GM23338 (cell line): ENCODE results near the gene FAT3. TPM values are rescaled to one million over a fixed set of nuclear protein-coding genes. Genes with fewer than 3 reads are reported as not detected.

ENCODE experiments used
- ATAC-seq: fragments of 200-7000 bp; cut with Tn5 transposase; 3 replicates; pipeline ENCODE4 v1.9.1; 2020
- DNase-seq: peaks from one replicate; pipeline ENCODE4 v3.0.0-alpha.2; 2015; ENCODE audit warnings: low spot score
- H2AFZ ChIP-seq: fragments of 200-600 bp; sonication (generic); 2 replicates; pipeline ENCODE4 v1.8.0; 2016; ENCODE audit warnings: antibody characterized with exemption, mild to moderate bottlenecking, moderate library complexity
- H3F3A ChIP-seq: fragments of 200-600 bp; sonication (generic); replicated peaks from 2 replicates; pipeline ENCODE4 v1.8.0; 2017; ENCODE audit warnings: antibody characterized with exemption, mixed run types, low read depth
- H3K27ac ChIP-seq: fragments of 200-600 bp; sonication (generic); 2 replicates; pipeline ENCODE4 v1.6.1; 2016; ENCODE audit warnings: low read depth
- H3K27me3 ChIP-seq: fragments of 200-600 bp; sonication (generic); 2 replicates; pipeline ENCODE4 v1.8.0; 2016; ENCODE audit warnings: mild to moderate bottlenecking, mixed run types, moderate library complexity; ENCODE audit not compliant: insufficient read depth
- H3K36me3 ChIP-seq: fragments of 200-600 bp; sonication (generic); 2 replicates; pipeline ENCODE4 v1.8.0; 2016; ENCODE audit warnings: mild to moderate bottlenecking; ENCODE audit not compliant: insufficient read depth
- H3K4me1 ChIP-seq: fragments of 200-600 bp; sonication (generic); 2 replicates; pipeline ENCODE4 v1.8.0; 2016; ENCODE audit warnings: mild to moderate bottlenecking, moderate library complexity; ENCODE audit not compliant: insufficient read depth
- H3K4me2 ChIP-seq: fragments of 200-600 bp; sonication (generic); 2 replicates; pipeline ENCODE4 v1.7.1; 2017; ENCODE audit warnings: mixed run types
- H3K4me3 ChIP-seq: fragments of 200-600 bp; sonication (generic); 2 replicates; pipeline ENCODE4 v1.6.1; 2016; ENCODE audit warnings: mixed run types
- H3K79me2 ChIP-seq: fragments of 200-600 bp; sonication (generic); replicated peaks from 2 replicates; pipeline ENCODE4 v1.8.0; 2017; ENCODE audit warnings: mild to moderate bottlenecking; ENCODE audit not compliant: insufficient read depth
- H3K9me2 ChIP-seq: fragments of 200-600 bp; sonication (generic); 2 replicates; pipeline ENCODE4 v1.8.0; 2017; ENCODE audit not compliant: insufficient read depth
- H4K20me1 ChIP-seq: fragments of 200-600 bp; sonication (generic); replicated peaks from 2 replicates; pipeline ENCODE4 v1.8.0; 2017; ENCODE audit warnings: mild to moderate bottlenecking; ENCODE audit not compliant: insufficient read depth
- H3K27ac Mint-ChIP-seq: 2 replicates; pipeline ENCODE4 v1.8.0; 2020; ENCODE audit warnings: inconsistent platforms, mild to moderate bottlenecking, moderate library complexity, mixed read lengths
- H3K27me3 Mint-ChIP-seq: 3 replicates; pipeline ENCODE4 v1.8.0; 2022; ENCODE audit warnings: low read depth, mild to moderate bottlenecking, moderate library complexity, mixed read lengths, inconsistent platforms; ENCODE audit not compliant: insufficient read depth, poor library complexity
- H3K36me3 Mint-ChIP-seq: 3 replicates; pipeline ENCODE4 v1.8.0; 2021; ENCODE audit warnings: low read depth, mild to moderate bottlenecking, inconsistent platforms, moderate library complexity, mixed read lengths
- H3K4me1 Mint-ChIP-seq: 3 replicates; pipeline ENCODE4 v1.8.0; 2020; ENCODE audit warnings: mild to moderate bottlenecking, inconsistent platforms, mixed read lengths
- H3K4me3 Mint-ChIP-seq: 3 replicates; pipeline ENCODE4 v1.8.0; 2021; ENCODE audit warnings: moderate library complexity, mild to moderate bottlenecking, inconsistent platforms, mixed read lengths
- H3K9me3 Mint-ChIP-seq: 3 replicates; pipeline ENCODE4 v1.8.0; 2020; ENCODE audit warnings: moderate library complexity, mild to moderate bottlenecking, inconsistent platforms, mixed read lengths
- EZH2phosphoT487 ChIP-seq: fragments of 200-600 bp; sonication (generic); IDR thresholded peaks from one replicate; pipeline ENCODE4 v1.8.1; 2018; ENCODE audit warnings: antibody characterized with exemption; ENCODE audit not compliant: unreplicated experiment
- JUNB ChIP-seq: IDR thresholded peaks from one replicate; pipeline ENCODE4 v1.6.1; 2016; ENCODE audit warnings: antibody characterized with exemption; ENCODE audit not compliant: unreplicated experiment
- NANOG ChIP-seq: IDR thresholded peaks from 2 replicates; pipeline ENCODE4 v1.6.1; 2016; ENCODE audit warnings: antibody characterized with exemption, borderline replicate concordance
- POLR2AphosphoS5 ChIP-seq: IDR thresholded peaks from 2 replicates; pipeline ENCODE4 v1.6.1; 2016; ENCODE audit warnings: antibody characterized with exemption, low read depth
- STAT1 ChIP-seq: IDR thresholded peaks from one replicate; pipeline ENCODE4 v1.6.1; 2016; ENCODE audit warnings: antibody characterized with exemption; ENCODE audit not compliant: unreplicated experiment
- polyA plus RNA-seq: library from polyadenylated mRNA; unstranded; fragments of >200 nt; fragmentation: Nextera tagmentation; extraction: Ambion mirVana; gene quantifications from 2 replicates; pipeline ENCODE4 v1.2.1, GENCODE V29; 2016
- total RNA-seq: library from RNA; depleted of rRNA; stranded (reverse); fragments of >200 nt; shearing (Covaris generic); gene quantifications from 2 replicates; pipeline ENCODE4 v1.2.3, GENCODE V29; 2014
- TF ChIP-seq, protein P1 (sequence below), 2 experiments: fragments of 200-600 bp in 1 of 2; sonication (generic) in 1 of 2; conservative IDR thresholded peaks; 2 replicates each; pipeline versions ENCODE4 v1.5.1 to v1.6.1; 2016 to 2017; ENCODE audit warnings: antibody characterized with exemption in 2 of 2, low read depth in 2 of 2, mild to moderate bottlenecking in 2 of 2, moderate library complexity in 1 of 2
- TF ChIP-seq, protein P2 (sequence below): IDR thresholded peaks from one replicate; pipeline ENCODE4 v1.6.1; 2018; ENCODE audit warnings: antibody characterized with exemption; ENCODE audit not compliant: unreplicated experiment
- TF ChIP-seq, protein P3 (sequence below): IDR thresholded peaks from 2 replicates; pipeline ENCODE4 v1.6.1; 2016; ENCODE audit warnings: antibody characterized with exemption
- TF ChIP-seq, protein P4 (sequence below): fragments of 250-450 bp; sonication (Bioruptor Pico); IDR thresholded peaks from 2 replicates; pipeline ENCODE4 v1.5.0; 2020; ENCODE audit warnings: mild to moderate bottlenecking, moderate library complexity

Gene FAT3
- total and polyA plus RNA-seq, 2 experiments from 2014 or later, result 9.0 to 78.0 TPM

DNA sequence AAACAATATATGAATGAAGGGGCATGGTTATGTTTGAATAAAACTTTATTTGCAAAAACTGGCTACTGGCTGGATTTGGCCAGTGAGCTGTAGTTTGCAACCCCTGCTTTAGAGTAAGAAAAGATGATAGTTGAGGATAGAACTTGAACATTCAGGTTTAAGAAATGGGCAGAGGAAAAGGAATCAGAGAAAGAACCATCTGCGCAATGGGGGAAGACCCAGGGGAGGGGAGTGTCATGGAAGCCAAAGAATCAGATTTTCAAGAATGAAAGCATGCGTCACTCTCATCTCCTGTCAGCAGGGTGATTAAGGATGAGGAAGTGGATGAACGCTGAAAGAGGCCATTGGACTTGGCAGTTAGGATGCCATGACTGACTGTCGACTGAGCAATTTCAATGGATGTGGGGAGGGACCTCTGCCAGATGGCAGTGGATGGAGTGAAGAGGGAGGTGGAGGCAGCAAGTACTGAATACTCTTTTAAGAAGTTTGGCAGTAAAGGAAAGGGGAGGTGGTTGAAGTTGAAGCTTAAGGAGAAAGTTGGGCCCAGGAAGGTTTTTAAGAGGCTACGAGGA, 21.2 kb downstream of the FAT3 start:
- Mint-ChIP-seq H3K36me3 (peaks cover 11% of the 10 kb centered on the region), H3K4me3 (no peak overlapping the region), H3K4me1 (peaks cover 41% of the 10 kb centered on the region), H3K27ac (no peak overlapping the region), H3K9me3 (peaks cover 3% of the 10 kb centered on the region; the same call in 1 of the 3 replicates), H3K27me3 (no peaks in the 10 kb centered on the region)
- H3K27ac ChIP-seq, result no peak overlapping the region
- H3K27me3 ChIP-seq, result no peaks in the 10 kb centered on the region
- no peak overlapping the region for H3K4me2 ChIP-seq
- no peak overlapping the region for H2AFZ ChIP-seq
- H3K4me1 ChIP-seq, result peaks cover 63% of the 10 kb centered on the region
- TF ChIP-seq EZH2phosphoT487 (no peak), JUNB (no peak), STAT1 (no peak)
- no peaks in the 10 kb centered on the region for H3F3A ChIP-seq
- peaks cover 100% of the 10 kb centered on the region for H3K79me2 ChIP-seq
- H3K36me3 ChIP-seq, result no peaks in the 10 kb centered on the region
- H3K4me3 ChIP-seq, result no peak overlapping the region
- H4K20me1 ChIP-seq, result no peaks in the 10 kb centered on the region; the same call in 1 of the 2 replicates
- DNase-seq, result no peak
- H3K9me2 ChIP-seq, result no peaks in the 10 kb centered on the region
- no peak for ATAC-seq

DNA sequence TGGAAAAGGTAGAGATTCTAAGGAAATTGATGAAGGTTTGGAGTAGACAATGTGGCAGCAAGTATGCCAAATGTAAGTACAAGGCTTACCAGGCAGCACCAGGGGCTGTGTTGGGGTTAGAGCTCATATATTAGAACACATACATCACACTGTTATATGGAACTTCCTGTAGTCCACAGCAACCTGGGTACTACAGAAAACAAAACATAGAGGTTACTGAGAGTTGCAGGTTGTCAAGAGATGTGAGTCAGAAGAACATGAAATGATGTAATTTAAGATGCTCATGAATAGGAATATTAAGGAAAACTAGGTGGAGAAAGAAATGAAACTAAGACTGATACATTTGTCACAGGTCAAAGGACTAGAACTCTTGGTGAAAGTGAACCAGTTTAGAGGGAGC, 22.0 kb downstream of the FAT3 start:
- H3K4me3 ChIP-seq, result no peak overlapping the region
- Mint-ChIP-seq H3K4me3 (no peak overlapping the region), H3K27ac (no peak overlapping the region)
- TF ChIP-seq STAT1 (no peak), NANOG (no peak), POLR2AphosphoS5 (no peak)
- TF ChIP-seq, protein P1, sequence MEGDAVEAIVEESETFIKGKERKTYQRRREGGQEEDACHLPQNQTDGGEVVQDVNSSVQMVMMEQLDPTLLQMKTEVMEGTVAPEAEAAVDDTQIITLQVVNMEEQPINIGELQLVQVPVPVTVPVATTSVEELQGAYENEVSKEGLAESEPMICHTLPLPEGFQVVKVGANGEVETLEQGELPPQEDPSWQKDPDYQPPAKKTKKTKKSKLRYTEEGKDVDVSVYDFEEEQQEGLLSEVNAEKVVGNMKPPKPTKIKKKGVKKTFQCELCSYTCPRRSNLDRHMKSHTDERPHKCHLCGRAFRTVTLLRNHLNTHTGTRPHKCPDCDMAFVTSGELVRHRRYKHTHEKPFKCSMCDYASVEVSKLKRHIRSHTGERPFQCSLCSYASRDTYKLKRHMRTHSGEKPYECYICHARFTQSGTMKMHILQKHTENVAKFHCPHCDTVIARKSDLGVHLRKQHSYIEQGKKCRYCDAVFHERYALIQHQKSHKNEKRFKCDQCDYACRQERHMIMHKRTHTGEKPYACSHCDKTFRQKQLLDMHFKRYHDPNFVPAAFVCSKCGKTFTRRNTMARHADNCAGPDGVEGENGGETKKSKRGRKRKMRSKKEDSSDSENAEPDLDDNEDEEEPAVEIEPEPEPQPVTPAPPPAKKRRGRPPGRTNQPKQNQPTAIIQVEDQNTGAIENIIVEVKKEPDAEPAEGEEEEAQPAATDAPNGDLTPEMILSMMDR (conservative IDR thresholded peaks at IDR 0.05; ENCODE audit: low read depth in 2 of 2), result no peak
- TF ChIP-seq, protein P2, sequence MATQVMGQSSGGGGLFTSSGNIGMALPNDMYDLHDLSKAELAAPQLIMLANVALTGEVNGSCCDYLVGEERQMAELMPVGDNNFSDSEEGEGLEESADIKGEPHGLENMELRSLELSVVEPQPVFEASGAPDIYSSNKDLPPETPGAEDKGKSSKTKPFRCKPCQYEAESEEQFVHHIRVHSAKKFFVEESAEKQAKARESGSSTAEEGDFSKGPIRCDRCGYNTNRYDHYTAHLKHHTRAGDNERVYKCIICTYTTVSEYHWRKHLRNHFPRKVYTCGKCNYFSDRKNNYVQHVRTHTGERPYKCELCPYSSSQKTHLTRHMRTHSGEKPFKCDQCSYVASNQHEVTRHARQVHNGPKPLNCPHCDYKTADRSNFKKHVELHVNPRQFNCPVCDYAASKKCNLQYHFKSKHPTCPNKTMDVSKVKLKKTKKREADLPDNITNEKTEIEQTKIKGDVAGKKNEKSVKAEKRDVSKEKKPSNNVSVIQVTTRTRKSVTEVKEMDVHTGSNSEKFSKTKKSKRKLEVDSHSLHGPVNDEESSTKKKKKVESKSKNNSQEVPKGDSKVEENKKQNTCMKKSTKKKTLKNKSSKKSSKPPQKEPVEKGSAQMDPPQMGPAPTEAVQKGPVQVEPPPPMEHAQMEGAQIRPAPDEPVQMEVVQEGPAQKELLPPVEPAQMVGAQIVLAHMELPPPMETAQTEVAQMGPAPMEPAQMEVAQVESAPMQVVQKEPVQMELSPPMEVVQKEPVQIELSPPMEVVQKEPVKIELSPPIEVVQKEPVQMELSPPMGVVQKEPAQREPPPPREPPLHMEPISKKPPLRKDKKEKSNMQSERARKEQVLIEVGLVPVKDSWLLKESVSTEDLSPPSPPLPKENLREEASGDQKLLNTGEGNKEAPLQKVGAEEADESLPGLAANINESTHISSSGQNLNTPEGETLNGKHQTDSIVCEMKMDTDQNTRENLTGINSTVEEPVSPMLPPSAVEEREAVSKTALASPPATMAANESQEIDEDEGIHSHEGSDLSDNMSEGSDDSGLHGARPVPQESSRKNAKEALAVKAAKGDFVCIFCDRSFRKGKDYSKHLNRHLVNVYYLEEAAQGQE, result no peak
- TF ChIP-seq, protein P3, sequence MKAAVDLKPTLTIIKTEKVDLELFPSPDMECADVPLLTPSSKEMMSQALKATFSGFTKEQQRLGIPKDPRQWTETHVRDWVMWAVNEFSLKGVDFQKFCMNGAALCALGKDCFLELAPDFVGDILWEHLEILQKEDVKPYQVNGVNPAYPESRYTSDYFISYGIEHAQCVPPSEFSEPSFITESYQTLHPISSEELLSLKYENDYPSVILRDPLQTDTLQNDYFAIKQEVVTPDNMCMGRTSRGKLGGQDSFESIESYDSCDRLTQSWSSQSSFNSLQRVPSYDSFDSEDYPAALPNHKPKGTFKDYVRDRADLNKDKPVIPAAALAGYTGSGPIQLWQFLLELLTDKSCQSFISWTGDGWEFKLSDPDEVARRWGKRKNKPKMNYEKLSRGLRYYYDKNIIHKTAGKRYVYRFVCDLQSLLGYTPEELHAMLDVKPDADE, result no peak
- TF ChIP-seq, protein P4, sequence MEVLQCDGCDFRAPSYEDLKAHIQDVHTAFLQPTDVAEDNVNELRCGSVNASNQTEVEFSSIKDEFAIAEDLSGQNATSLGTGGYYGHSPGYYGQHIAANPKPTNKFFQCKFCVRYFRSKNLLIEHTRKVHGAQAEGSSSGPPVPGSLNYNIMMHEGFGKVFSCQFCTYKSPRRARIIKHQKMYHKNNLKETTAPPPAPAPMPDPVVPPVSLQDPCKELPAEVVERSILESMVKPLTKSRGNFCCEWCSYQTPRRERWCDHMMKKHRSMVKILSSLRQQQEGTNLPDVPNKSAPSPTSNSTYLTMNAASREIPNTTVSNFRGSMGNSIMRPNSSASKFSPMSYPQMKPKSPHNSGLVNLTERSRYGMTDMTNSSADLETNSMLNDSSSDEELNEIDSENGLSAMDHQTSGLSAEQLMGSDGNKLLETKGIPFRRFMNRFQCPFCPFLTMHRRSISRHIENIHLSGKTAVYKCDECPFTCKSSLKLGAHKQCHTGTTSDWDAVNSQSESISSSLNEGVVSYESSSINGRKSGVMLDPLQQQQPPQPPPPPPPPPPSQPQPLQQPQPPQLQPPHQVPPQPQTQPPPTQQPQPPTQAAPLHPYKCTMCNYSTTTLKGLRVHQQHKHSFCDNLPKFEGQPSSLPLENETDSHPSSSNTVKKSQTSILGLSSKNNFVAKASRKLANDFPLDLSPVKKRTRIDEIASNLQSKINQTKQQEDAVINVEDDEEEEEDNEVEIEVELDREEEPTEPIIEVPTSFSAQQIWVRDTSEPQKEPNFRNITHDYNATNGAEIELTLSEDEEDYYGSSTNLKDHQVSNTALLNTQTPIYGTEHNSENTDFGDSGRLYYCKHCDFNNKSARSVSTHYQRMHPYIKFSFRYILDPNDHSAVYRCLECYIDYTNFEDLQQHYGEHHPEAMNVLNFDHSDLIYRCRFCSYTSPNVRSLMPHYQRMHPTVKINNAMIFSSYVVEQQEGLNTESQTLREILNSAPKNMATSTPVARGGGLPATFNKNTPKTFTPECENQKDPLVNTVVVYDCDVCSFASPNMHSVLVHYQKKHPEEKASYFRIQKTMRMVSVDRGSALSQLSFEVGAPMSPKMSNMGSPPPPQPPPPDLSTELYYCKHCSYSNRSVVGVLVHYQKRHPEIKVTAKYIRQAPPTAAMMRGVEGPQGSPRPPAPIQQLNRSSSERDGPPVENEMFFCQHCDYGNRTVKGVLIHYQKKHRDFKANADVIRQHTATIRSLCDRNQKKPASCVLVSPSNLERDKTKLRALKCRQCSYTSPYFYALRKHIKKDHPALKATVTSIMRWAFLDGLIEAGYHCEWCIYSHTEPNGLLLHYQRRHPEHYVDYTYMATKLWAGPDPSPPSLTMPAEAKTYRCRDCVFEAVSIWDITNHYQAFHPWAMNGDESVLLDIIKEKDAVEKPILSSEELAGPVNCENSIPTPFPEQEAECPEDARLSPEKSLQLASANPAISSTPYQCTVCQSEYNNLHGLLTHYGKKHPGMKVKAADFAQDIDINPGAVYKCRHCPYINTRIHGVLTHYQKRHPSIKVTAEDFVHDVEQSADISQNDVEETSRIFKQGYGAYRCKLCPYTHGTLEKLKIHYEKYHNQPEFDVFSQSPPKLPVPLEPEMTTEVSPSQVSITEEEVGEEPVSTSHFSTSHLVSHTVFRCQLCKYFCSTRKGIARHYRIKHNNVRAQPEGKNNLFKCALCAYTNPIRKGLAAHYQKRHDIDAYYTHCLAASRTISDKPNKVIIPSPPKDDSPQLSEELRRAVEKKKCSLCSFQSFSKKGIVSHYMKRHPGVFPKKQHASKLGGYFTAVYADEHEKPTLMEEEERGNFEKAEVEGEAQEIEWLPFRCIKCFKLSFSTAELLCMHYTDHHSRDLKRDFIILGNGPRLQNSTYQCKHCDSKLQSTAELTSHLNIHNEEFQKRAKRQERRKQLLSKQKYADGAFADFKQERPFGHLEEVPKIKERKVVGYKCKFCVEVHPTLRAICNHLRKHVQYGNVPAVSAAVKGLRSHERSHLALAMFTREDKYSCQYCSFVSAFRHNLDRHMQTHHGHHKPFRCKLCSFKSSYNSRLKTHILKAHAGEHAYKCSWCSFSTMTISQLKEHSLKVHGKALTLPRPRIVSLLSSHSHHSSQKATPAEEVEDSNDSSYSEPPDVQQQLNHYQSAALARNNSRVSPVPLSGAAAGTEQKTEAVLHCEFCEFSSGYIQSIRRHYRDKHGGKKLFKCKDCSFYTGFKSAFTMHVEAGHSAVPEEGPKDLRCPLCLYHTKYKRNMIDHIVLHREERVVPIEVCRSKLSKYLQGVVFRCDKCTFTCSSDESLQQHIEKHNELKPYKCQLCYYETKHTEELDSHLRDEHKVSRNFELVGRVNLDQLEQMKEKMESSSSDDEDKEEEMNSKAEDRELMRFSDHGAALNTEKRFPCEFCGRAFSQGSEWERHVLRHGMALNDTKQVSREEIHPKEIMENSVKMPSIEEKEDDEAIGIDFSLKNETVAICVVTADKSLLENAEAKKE, result no peak

More for the DNA sequence above, 22.0 kb downstream of the FAT3 start:
- Histone ChIP-seq H3K4me1 (peaks cover 56% of the 10 kb centered on the region), H3K36me3 (no peaks in the 10 kb centered on the region), H3K4me2 (no peak overlapping the region), H3K9me2 (no peaks in the 10 kb centered on the region), H3K27me3 (no peaks in the 10 kb centered on the region), H3K27ac (no peak overlapping the region), H2AFZ (no peak overlapping the region), H3F3A (no peaks in the 10 kb centered on the region), H4K20me1 (no peaks in the 10 kb centered on the region; the same call in 1 of the 2 replicates), H3K79me2 (peaks cover 100% of the 10 kb centered on the region)
- no peak for DNase-seq
- H3K36me3 Mint-ChIP-seq, result peaks cover 11% of the 10 kb centered on the region
- H3K9me3 Mint-ChIP-seq, result peaks cover 3% of the 10 kb centered on the region; the same call in 1 of the 3 replicates
- peaks cover 37% of the 10 kb centered on the region for H3K4me1 Mint-ChIP-seq
- H3K27me3 Mint-ChIP-seq, result no peaks in the 10 kb centered on the region
- no peak for ATAC-seq
